Epithelial cell of esophagus (primary cell): Measurements from ENCODE around the gene IFI27L2.
A peak's percentile ranks its signal among the peaks of the same experiment; 100 is the strongest.

Source experiments
- DNase-seq: peaks from one replicate; pipeline ENCODE4 v3.0.0; 2010; ENCODE audit warnings: low read depth
- H3K4me3 ChIP-seq: 2 replicates; pipeline ENCODE4 v1.5.1; 2011; ENCODE audit warnings: mild to moderate bottlenecking, low read length, control low read depth
- TF ChIP-seq, protein P1 (sequence below): IDR thresholded peaks from 2 replicates; pipeline ENCODE4 v1.5.1; 2011; ENCODE audit warnings: low read depth, mild to moderate bottlenecking, low read length, control low read depth, inconsistent platforms; ENCODE audit not compliant: insufficient read depth; ENCODE audit errors: missing control alignments

The IFI27L2 gene

DNA sequence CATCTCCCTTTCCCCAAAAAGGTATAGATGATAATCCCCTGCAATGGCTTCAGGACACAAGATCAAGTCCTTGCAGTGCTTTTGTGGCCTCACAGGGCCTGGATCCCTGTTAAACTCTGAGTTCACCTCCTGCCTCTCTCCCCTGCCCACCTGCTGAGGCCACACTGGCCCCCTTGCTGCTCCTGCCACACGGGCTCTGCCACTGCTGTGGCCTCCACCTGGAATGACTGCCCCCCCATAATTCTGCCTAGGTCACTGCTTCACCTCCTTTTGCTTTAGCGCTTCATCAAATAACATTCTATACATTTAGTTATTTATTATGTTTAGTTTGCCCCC lies 19.5 kb downstream of the IFI27L2 start:
- TF ChIP-seq, protein P1, sequence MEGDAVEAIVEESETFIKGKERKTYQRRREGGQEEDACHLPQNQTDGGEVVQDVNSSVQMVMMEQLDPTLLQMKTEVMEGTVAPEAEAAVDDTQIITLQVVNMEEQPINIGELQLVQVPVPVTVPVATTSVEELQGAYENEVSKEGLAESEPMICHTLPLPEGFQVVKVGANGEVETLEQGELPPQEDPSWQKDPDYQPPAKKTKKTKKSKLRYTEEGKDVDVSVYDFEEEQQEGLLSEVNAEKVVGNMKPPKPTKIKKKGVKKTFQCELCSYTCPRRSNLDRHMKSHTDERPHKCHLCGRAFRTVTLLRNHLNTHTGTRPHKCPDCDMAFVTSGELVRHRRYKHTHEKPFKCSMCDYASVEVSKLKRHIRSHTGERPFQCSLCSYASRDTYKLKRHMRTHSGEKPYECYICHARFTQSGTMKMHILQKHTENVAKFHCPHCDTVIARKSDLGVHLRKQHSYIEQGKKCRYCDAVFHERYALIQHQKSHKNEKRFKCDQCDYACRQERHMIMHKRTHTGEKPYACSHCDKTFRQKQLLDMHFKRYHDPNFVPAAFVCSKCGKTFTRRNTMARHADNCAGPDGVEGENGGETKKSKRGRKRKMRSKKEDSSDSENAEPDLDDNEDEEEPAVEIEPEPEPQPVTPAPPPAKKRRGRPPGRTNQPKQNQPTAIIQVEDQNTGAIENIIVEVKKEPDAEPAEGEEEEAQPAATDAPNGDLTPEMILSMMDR, result no peak
- DNase-seq, result no peak
- H3K4me3 ChIP-seq, result no peak overlapping the region

DNA sequence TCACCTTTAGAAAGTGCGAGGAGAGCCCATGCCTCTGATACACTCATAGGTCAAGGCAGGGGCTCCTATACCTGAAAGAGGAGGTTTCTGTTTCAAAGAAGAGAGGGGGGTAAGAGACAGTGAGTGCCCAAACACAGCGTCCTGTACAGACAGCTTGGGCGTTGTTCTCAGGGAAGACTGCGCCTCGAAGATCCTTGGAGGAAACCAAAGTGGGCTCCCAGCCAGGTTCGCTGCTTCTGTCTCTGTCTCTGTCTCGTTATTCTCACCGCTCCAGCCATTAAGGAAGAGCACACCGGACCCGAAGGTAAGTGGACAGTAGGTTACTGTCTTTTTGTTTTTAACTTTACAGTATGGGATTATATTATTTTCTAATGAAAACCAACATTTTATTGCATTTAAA lies 24.7 kb downstream of the IFI27L2 start:
- H3K4me3 ChIP-seq, result no peak overlapping the region
- no peak for DNase-seq
- TF ChIP-seq, protein P1, result no peak

DNA sequence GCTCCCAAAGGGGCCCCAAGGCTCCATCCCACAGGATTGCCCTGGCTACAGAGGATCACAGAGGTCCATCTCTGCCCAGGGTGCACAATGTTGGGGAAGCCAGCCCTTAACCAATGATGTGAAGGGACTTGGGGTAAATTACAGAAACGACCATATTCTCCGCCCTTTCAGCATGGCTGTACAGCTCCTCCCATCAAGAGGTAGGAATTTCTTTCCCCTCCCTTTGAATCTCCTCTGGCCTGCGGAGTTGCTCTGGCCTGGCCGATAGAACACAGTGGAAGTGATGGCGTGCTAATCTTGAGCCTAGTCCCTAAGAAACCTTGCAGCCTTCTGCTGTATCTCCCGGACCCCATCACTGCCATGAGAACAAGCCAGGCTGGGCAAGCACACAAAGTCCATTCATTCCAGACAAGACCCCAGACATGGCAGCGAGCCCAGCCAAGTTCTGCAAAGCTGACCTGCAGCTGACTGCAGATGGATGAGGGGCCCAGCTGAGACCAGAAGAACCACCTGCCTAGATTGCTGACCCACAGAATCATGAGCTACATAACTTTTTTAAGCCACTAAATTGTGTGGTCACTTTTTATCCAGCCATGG lies 25.8 kb downstream of the IFI27L2 start:
- no peak for DNase-seq
- TF ChIP-seq, protein P1, result no peak
- no peak overlapping the region for H3K4me3 ChIP-seq

DNA sequence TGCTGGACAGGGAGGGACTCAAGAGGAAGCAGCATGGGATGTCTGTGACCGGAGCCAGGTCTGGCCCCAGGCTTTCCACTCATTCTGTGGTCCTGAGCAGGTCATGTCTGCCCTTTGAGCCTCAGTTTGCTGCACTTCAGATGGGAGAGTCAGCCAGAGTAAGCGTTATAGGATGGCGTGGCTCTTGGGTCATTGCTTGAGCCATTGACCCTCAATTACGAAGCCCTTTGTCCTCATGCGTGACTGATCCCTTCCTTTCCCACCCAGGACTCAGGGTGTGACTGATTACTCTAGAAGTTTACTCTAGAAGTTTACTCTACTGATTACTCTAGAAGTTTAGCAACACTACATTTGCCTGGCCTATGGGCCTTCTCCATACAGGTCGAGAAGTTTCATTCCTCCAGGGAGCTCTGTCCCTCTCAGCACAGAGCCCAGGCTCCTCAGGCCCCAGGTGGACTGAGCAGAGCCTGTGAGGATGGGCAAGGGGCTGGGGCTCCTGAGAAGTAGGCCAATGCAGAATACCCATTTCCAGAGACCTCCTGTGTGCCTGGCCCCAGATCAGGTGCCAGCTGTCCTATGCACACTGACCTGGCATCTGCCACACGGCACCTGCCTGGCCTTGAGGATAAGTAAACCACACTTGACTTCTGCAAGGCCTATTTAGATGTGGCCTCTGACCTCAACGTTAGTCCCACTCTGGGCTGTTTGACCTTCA lies 26.5 kb downstream of the IFI27L2 start:
- no peak for DNase-seq
- TF ChIP-seq, protein P1, result no peak
- no peak overlapping the region for H3K4me3 ChIP-seq

DNA sequence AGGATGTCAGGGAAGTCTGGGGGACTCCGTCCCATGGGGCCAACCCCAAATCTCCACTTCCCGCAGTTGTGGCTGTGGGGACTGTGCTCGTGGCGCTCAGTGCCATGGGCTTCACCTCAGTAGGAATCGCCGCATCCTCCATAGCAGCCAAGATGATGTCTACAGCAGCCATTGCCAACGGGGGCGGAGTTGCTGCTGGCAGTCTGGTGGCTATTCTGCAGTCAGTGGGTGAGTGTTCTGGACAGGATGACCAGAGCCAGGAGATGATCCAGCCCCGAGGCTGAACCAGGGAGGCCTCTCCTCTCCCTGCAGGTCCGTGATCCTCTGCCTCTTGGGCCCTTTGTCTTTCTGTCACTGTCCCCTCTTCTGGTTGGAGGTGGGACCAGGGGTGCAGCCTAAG lies 27.7 kb downstream of the IFI27L2 start:
- H3K4me3 ChIP-seq, result no peak overlapping the region
- no peak for DNase-seq
- TF ChIP-seq, protein P1, result no peak

DNA sequence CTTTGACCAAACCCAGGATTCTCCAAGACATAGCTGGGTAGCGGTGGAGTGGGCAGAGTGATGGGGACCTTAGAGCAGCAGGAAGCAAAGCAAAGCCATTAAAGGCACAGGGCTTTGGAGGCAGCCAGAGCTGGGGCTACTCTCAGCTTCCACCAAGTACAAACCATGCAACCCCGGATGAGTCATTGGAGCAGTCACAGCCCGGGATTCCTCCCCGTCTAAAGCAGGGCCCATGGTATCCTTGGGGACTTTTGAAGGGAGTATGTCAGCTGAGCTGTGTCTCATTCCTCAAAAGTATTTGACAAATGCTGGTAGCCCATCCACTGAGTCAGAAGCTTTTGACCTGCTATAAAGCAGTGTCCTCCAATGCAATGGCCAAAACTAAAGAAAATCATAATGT lies 28.6 kb downstream of the IFI27L2 start:
- DNase-seq, result peak; percentile 63
- no peak overlapping the region for H3K4me3 ChIP-seq
- TF ChIP-seq, protein P1, result no peak

DNA sequence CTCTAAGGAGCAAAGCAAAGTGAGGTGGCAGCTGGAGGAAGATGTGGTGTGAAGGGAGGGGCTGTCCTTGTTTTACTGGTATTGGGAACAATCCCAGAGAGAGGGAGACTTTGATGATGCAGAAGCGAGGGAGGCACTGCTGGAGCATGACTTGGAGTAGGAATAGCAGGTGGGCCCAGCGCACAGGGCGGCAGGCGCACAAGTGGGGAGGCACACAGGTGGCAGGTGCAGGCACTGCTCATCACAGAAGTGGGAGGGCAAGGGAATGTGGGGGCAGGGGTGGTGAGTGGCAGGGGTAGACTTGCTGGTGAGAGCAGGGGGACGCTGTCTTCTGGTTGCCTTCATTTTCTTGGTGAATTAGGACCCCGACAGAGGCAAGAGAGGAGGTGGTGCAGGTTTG lies 30.4 kb downstream of the IFI27L2 start:
- DNase-seq, result no peak
- TF ChIP-seq, protein P1, result no peak
- H3K4me3 ChIP-seq, result no peak overlapping the region
